HPDE6-E6E7 (cell line): ENCODE data around the gene ITPK1.

Experiments
- DNase-seq: peaks from one replicate; pipeline ENCODE4 v3.0.0; 2011; ENCODE audit warnings: missing footprints; ENCODE audit errors: extremely low spot score

ITPK1 gene

DNA sequence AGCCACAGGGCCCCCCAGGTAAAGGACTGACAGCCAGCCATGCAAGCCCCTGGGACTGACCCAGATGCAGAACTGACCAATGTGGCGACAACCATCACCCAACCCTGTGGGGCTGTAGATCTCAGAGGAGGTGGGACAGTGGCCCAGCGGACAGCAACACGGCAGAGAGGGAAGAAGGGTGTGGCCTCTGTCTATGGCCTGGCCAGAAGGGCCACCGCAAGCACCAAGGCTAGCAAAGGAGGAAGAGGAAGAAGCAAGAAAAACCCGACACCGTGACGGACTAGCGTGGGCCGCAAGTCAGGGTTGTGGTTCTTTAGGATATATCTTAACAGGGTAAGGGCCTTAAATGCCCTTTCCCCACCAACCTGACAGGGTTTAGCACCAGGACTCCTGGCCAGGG, 71.2 kb downstream of the ITPK1 start:
- DNase-seq, result no peak

DNA sequence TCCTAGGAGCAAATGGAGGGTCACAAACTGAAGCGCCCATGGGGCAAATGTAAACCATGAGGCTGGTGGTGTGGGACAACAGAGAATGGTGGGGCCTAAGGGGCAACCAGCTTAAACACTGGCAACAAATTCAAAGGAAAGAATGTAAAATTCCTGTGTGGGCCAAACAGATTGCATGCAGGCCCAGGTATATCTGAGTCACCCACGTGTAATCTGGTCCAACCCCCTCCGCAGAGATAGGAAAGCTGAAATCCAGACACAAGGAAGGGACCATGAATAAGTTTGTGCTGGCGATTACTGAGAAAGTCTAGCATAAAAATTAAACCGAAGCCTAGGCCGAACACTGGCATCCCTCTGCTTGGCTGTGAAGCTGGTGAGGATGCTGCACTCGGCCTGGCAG, 71.6 kb downstream of the ITPK1 start:
- peak; percentile 89 for DNase-seq

DNA sequence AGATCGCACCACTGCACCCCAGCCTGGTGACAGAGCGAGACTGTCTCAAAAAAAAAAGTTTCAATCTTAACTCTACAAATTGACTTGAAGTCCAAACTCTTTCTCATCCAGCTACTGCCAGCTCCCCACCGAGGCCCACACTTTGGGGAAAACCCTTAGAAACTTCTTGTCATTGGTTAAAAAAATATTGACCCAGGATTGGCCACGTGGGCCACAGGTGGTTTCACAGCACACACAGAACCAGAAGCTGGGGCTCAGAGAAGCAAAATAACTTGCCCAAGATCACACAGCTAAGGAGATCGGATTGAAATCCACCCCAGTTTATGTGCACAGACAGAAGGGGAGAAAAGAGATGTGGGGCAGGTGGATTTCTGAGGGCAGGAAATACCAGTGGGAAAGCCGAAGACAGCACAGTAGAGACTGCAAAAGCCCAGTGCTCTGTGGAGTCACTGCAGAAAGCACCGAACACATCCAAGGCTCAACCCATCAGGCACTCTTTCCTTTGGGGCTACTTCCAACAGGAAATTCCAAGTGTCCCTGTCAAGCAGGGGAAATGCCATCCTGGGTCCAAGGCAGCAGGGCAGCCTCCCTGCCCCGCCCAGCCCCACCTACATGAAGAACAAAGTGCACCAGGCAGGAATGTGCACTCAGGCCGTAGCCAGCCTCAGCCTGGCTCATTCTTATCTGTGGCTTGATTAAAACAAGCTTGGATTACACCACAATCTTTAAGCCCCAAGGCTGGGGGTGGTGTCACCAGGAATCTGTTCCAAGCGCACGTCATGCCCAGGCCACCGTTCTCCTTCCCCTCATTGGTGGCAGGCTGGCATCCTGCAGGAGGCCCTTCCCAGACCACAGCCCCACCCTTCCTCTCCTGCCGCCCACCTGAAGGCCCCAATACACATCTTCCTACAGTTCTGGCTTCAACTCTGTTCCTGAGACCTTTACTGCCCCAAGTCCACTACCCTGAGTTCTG, 72.5 kb downstream of the ITPK1 start:
- DNase-seq, result peak; percentile 94

DNA sequence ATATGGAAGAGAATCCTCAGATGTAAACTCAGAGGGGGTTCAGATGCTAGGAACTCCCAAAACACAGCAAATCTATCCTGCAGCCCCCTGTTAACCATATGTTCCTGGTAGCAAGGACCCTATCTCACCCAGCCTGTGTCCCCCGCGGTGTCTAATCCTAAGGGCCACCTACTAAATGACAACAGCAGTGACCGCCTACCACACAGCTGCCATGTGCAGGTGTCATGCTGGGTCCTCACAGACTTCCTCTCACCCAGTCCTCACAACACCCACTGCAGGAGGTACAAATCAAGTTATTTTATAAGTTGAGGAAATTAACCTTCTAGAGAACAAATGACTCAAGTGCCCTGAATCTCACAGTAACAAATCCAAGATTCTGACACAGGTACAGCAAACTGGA, 73.9 kb downstream of the ITPK1 start:
- DNase-seq, result no peak

DNA sequence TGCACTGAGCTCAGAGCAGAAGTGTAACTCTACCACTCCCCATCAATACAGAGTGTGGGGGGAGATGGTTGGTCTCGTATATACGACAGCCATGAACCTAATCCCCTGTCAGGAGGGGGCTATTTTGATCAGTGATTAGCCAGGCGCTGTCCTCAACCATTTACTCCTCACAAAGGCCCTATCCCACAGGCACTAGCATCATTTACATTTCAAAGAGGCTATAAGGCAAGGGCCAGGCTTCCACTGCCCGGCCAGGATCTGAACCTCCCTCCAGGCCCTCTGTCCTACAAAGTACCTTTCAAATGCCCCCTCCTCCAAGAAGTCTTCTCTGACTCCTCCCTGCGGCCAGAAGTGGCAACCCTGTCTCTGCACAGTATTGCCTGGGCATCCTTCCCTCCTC, 74.7 kb downstream of the ITPK1 start:
- no peak for DNase-seq

DNA sequence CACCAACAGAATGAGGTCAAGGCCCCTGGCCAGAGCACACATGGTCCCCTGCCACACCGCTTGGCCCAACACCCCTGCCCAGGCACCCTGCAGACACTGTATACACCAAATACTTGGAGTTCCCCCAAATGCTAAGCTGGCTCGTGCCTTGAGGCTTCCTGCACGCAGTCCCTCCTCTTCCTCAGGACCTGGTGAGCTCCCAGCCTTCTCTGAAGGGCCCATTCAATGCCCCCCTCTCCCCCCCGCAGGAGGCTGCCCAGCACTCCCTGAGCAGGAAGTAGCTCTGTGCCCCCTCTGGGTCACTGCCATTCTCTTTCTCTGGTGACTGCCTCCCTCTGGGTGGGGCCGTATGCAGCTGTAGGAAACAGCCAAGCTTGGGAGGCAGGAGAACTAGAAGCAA, 75.3 kb downstream of the ITPK1 start:
- DNase-seq, result no peak

DNA sequence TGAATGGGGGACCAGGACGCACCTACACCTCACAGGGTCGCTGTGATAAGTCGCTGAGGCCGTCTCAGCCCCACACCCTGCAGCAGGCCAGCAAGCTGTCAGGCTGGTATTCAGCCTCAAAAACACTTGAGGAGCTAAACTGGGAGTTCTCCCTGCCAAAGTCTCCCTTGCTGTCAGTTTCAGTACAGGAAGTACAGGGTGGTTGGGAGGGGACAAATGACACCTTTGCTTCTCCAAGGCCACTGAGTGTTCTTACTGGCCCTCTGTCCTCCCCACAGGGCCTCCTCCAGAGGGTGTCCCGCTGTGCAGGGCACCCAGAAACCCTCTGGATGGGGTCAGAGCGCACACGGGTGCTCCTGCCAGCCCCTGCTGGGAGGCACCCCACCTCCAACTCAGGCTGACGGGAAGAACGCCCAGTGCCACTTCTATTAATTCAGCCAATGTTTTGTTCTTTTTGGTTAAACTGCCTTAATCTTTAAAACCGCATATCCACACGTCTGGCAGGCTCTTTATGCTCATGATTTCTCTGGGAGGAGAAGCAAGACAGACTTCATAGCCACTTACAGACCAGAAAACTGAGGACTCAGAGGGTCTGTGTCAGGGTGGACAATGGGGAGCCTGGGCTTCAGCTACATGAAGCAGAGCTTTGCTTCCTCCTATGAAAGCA, 75.9 kb downstream of the ITPK1 start:
- no peak for DNase-seq

DNA sequence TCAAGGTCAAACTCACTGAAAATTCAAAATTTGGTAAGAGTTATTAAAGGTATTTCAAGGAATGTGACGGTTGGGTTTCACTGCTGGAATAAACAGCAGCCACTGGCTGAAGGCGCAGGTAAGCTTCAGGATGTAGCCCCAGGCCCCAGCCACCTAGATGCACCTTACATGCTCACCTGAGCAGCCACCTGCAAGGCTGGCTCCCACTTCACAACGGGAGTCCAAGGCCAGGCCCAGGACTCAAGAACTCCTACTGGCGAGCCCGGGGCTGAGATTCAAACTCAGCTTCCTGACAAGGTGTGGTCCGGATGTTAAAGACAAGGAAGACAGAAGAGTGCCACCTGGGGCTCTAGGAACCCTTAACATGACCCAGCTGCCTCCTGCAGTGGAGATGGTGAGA, 78.4 kb downstream of the ITPK1 start:
- no peak for DNase-seq

DNA sequence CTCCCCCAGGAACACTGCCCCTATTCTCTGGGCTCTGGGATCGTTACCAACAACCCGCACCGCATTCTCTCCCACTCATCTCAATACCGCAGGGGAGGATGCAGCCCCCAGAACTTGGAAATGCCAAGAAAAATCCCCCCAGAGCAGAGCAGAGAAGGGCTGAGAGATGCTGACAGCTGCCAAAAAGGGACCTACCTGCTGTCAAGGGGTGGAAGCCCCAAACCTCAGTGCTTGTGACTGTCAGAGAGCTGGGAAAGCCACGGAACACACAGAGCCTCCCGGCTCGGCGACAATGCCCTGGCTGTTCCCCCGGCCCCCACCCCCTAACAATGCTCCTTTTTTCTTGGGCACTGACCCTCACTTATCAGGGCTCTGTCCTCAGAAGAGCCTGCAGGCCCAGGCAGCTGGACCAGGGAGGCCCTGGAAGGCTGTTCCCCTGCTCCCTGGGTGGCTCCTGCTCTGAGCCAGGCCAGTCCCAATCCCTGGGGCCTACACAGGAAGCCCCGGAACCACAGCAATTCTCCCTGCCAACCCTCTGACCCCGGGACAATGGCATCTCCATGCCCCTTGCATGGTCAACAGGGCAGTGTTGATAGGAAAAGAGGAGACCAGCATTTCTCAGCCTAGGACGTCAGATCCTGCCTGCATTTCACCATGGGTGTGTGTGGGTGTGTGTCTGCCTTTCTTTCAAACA, 78.9 kb downstream of the ITPK1 start:
- no peak for DNase-seq

DNA sequence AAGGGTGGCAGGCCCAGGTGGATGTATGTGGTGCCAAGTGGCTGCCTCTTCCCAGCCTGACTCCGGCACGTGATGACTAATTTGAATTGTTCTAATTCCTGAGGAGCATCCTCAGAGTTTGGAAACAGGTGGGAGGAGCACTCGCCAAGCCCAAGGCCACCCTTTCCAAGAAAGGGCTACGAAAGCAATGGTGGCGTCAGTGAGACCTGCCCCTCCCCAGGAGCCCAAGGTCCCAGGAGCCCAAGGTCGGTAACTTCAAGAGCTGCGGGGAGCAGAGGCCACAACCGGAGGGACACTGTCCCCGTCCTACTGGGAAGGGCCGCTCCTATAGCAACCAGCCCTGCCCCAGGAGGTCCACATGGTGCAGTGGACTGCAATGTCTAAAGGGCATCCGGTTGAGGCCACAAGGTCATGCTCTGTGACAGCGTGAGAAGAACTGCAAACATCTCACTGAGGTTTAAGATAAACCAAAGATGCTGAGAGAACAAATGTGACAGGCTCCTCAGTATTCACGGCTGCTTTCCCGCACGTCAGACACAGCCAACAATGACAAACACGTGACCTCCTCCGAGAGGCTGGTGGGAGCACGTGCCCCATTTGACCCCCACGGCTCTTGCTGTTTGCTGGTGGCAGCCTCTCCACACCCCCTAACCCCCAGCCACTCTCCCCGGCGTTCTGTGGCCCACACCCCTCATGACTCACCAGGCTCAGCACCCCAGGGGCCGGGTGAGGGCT, 79.6 kb downstream of the ITPK1 start:
- DNase-seq, result no peak

DNA sequence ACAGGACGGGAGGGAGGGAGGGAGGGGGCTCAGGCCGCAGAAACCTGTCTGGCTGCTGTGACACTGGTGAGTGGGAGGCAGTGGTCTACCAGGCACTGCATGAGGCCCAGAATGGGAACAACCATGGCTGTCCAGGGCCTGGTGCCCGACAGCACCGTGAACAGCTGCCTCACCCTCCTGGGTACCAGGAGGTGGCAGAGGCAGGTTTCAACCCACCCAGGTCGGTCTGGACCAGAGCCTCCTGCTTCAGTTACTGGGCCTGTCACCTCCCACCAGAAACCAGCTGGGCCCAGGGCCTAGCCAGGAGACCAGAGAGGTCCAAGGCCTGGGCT, 80.2 kb downstream of the ITPK1 start:
- DNase-seq, result no peak

DNA sequence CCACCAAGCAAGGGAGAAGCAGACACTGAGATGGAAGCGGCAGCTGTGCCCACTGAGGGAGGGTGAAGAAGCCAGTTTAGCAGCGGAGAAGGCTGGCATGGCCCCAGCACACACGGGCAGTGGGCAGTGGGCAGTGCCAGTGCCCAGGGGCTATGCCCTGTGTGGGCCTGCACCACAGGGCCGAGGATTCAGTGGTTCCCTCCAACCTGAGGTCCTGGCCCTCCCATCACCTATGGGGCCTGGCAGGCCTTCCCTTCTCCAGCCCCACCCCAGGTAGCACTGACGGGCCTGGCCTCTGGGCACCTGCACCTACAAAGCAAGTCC, 81.1 kb downstream of the ITPK1 start:
- no peak for DNase-seq

DNA sequence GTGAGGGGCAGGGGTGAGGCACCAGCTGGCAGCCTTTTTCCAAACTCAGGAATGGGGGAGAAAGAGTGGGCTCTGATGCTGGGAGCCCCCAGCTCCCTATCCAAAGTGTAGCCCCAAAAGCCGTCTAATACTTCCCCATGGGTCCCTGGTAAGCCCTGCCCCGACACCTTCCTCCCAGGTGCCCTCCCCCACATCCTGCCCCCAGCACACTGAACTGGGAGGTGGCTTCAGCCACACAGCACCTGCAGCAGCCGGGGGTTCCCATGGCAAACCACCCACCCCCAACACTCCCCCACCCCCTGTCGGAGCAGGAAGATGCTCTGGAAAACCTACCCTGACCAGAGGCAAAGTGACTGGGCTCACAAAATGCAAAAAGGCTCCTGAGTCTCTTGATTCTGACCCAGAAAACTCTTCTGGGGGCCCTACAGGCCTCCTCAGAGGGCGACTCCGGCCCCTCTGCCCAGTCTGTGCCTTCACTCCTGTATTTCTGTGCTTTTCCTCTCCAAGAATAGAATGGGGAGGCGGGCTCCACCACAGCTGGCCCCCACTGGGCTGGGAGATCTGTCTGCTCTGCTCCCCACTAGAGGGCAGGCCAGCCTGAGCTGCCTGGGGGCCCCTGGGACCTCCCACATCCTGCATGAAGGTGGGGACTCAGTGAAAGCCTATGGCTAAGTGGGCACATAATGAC, 81.6 kb downstream of the ITPK1 start:
- DNase-seq, result no peak

DNA sequence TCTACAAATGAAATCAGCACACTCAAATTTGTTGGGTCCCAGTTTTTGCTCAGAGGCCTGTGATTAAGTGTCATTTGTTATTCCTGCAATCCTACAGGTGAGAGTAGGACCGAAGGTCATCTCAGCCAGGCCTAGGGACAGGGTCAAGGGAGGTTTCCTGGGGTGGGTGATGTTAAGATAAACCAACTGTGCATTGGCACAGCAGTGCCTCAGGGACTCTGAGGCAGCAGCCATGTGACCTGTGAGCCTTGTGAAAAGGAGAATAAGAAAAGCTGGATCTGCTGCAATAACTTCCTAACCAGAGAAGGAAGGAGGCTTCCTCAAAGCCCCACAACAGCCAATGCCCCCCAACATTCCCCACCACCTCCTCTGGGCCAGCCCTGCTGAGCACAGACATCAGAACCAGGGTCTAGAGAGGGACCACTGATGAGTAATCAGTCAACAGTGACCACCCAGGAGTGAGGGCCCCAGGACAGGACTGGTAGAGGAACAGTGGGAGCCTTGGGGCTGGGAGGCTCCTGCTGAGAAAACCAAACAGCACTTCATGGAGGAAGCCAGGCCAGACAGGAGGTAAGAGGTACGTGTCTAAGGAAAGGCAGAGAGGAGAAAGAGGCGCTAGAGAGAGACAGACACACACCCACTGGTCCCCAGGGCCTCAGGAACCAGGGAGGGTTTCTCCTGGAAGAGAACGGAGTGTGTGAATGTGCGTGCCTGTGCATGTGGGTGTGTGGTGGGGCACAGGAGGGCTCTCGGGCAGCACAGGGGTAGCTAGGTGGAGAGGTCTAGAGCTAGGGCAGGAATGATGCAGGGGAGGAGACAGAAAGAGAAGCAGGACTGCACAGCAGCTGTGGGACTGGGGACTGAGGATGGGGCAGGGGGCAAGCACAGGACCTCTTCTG, 82.4 kb downstream of the ITPK1 start:
- DNase-seq, result no peak

DNA sequence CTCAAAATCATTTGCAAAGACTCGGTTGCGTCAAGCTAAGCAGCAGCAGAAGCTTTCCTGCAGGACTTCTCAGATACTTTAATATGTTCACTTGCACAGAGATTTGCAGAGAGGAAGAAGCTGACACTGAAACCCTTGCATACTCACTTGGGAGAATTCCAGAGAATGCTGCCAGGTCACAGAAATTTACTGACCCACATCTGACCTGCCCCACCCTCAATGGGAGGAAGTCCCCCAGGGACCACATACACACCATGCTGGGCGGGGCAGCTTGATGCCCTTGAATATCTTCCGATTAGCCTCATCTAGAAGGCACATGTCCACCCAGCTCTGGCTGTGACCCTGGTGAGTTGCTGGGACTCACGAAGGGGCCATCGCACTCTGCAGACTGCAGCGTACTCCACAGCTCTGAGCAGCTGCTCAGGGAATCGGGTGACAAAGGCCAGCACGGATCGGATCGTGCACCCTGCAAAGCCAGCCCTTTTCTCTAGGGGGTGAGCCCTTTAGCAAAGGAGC, 83.2 kb downstream of the ITPK1 start:
- no peak for DNase-seq

DNA sequence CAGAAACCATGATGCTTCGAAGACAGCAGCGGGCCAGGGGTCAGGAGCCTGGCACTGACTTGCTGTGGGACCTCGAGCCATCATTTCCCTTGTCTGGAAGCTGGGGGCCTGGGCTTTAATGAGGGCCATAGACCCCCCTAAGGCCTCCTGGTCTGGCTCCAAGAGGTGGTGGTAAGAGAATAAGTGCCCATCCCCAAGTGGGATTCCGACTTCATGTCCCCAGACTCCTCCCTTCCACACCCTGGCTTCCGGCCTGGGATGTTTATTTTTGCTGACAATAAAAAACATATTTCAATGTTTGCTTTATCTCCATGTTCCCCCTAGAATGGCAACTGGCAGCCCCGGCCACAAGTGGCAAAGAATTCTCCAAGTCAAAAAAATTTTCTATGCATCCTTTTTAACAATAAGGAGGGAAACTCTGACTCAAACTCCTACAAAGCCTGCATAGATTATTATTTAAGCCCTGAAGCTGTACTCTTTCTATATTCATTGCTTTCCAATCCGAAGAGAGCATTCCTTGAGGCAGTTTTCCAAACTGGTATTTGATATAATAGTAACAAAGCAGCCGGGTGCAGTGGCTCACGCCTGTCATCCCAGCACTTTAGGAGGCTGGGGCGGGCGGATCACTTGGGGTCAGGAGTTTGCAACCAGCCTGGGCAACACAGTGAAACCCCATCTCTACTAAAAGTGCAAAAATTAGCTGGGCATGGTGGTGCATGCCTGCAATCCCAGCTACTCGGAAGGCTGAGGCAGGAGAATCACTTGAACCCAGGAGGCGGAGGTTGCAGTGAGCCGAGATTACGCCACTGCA, 84.0 kb downstream of the ITPK1 start:
- no peak for DNase-seq

DNA sequence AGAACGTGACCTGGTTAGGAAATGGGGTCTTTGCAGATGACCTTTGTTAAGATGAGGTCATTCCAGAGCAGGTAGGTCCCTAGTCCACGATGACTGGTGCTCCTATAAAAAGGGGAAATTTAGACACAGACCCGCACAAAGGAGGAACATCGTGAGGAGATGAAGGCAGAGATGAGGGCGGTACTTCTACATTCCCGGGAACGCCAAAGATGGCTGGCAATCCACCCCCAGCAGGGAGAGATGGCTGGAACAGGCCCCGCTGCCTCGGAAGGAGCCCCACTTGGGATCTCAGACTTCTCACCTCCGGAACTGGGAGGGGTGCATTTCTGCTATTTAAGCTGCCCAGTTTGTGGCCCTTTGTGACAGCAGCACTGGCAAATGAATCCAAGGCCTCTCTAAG, 85.0 kb downstream of the ITPK1 start:
- no peak for DNase-seq

DNA sequence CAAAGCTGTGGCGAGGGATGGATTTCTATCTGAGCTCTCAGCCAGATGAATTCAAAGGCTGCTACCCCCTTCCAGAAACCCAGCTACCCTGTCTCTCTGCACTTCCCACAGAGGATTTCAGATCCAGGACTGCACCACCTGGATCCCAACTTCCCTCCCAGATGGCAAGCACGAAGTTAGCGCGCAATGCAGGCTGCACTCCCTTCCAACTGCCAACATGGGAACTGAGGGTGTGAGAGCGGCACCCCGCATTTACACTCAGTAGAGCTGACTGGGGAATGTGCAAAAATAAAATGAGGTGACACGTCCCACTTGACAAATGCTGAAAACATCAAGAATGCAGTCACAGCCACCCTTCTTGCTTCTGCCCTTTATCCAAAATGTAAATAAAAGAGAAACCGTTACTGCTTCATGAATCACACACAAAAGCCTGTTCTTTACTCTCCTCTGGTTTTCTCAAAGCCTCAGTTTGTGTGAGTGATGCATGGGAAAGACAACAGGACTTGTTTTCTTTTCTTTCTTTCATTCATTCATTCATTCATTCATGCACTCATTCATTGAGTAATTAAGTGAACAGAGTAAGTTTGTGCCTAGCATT, 85.7 kb downstream of the ITPK1 start:
- DNase-seq, result no peak

DNA sequence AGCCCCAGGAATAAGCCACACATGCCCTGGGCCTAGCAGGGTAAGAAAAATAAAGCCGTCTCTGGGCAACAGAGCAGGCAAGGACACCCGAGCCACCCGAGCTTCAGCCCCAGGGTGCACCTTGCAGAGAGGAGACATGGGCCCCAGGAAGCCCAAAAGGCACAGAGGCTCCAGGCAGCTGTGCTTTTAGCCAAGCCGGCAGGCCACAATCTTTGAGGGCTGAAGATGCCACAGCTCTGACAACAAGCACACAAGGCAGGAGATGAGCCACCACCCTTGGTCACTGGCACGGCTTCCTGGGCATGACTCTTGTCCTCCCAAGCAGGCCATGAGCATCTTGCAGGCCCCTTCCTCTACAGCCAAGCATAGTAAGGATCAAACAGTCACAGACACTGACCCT, 86.3 kb downstream of the ITPK1 start:
- DNase-seq, result no peak
